Mesendoderm (in vitro differentiated cells): ENCODE results near the gene PPID.
"Not testable (repeated sequence)": the region's sequence is repeated elsewhere in the genome, so short reads cannot be mapped to it uniquely, and the experiment has no call there.

Experiments used
- DNase-seq: peaks from one replicate; pipeline ENCODE4 v3.0.0; 2013
- H2AK5ac ChIP-seq: 2 replicates; pipeline ENCODE4 v1.6.1; 2013; ENCODE audit warnings: low read length, inconsistent platforms
- H2BK120ac ChIP-seq: 2 replicates; pipeline ENCODE4 v1.6.1; 2013; ENCODE audit warnings: low read depth, mild to moderate bottlenecking, low read length, moderate library complexity, mixed read lengths
- H2BK15ac ChIP-seq: replicated peaks from 2 replicates; pipeline ENCODE4 v1.6.1; 2013; ENCODE audit warnings: low read depth, mild to moderate bottlenecking, moderate library complexity
- H2BK5ac ChIP-seq: 2 replicates; pipeline ENCODE4 v1.6.1; 2013; ENCODE audit warnings: low read length, inconsistent platforms
- H3K18ac ChIP-seq: 2 replicates; pipeline ENCODE4 v1.6.1; 2013; ENCODE audit warnings: mild to moderate bottlenecking, low read length, mixed read lengths
- H3K23ac ChIP-seq: one replicate; pipeline ENCODE4 v1.6.1; 2013; ENCODE audit warnings: low read length
- H3K27ac ChIP-seq: 2 replicates; pipeline ENCODE4 v1.5.1; 2013; ENCODE audit warnings: low read depth, mild to moderate bottlenecking, inconsistent platforms, low read length, moderate library complexity
- H3K27me3 ChIP-seq: 2 replicates; pipeline ENCODE4 v1.6.1; 2013; ENCODE audit warnings: low read length, control low read depth, mild to moderate bottlenecking, inconsistent platforms; ENCODE audit not compliant: insufficient read depth, poor library complexity
- H3K36me3 ChIP-seq: 2 replicates; pipeline ENCODE4 v1.6.1; 2013; ENCODE audit warnings: low read length, inconsistent platforms; ENCODE audit not compliant: control insufficient read depth, insufficient read depth
- H3K4ac ChIP-seq: one replicate; pipeline ENCODE4 v1.6.1; 2013; ENCODE audit warnings: low read depth, mild to moderate bottlenecking, low read length, moderate library complexity
- H3K4me1 ChIP-seq: 2 replicates; pipeline ENCODE4 v1.6.1; 2013; ENCODE audit warnings: low read depth, low read length, inconsistent platforms; ENCODE audit not compliant: control insufficient read depth
- H3K4me2 ChIP-seq: 2 replicates; pipeline ENCODE4 v1.6.1; 2013; ENCODE audit warnings: low read length
- H3K4me3 ChIP-seq: 2 replicates; pipeline ENCODE4 v1.5.1; 2013; ENCODE audit warnings: mild to moderate bottlenecking, low read length
- H3K56ac ChIP-seq: one replicate; pipeline ENCODE4 v1.6.1; 2013; ENCODE audit warnings: low read length
- H3K79me1 ChIP-seq: 2 replicates; pipeline ENCODE4 v1.6.1; 2013; ENCODE audit warnings: low read length, inconsistent platforms
- H3K79me2 ChIP-seq: 2 replicates; pipeline ENCODE4 v1.6.1; 2013; ENCODE audit warnings: mild to moderate bottlenecking, low read length; ENCODE audit not compliant: control insufficient read depth, insufficient read depth
- H3K9ac ChIP-seq: 2 replicates; pipeline ENCODE4 v1.6.1; 2013; ENCODE audit warnings: low read length, inconsistent platforms
- H4K5ac ChIP-seq: one replicate; pipeline ENCODE4 v1.6.1; 2013; ENCODE audit warnings: low read length
- H4K8ac ChIP-seq: one replicate; pipeline ENCODE4 v1.6.1; 2013; ENCODE audit warnings: low read depth, mild to moderate bottlenecking, control low read depth, low read length, moderate library complexity
- WGBS: extraction: QIAGEN DNeasy Blood & Tissue Kit; methylation state at CpG from one replicate; pipeline ENCODE4 v1.1.7; 2013; ENCODE audit warnings: low lambda C conversion rate, missing lambda C conversion rate; ENCODE audit not compliant: insufficient coverage; ENCODE audit errors: extremely low coverage; 5-methylcytosine and 5-hydroxymethylcytosine counted together

PPID gene

GRCh38 chr4:158767451-158767850, 44.3 kb upstream of the PPID start:
- WGBS, result no CpG with 5 or more reads among the region's 2 CpGs
- H3K9ac ChIP-seq, result no peak overlapping the region

GRCh38 chr4:158766434-158767044, 43.3 kb upstream of the PPID start:
- WGBS, result no CpG with 5 or more reads among the region's 6 CpGs
- H3K79me1 ChIP-seq, result no peaks in the 10 kb centered on the region
- DNase-seq, result no peak

More at GRCh38 chr4:158767451-158767850, 44.3 kb upstream of the PPID start:
- Histone ChIP-seq H3K23ac (no peak overlapping the region), H2BK5ac (no peak overlapping the region), H3K79me1 (no peaks in the 10 kb centered on the region), H3K18ac (no peak overlapping the region), H3K56ac (no peak overlapping the region), H2AK5ac (no peak overlapping the region), H2BK120ac (no peak overlapping the region), H3K79me2 (no peaks in the 10 kb centered on the region), H4K5ac (no peak overlapping the region), H3K4me1 (peaks cover 2% of the 10 kb centered on the region), H3K4me3 (no peak overlapping the region), H3K27me3 (no peaks in the 10 kb centered on the region), H3K27ac (no peak overlapping the region), H3K4ac (no peak overlapping the region), H4K8ac (no peak overlapping the region), H3K36me3 (no peaks in the 10 kb centered on the region), H3K4me2 (no peak overlapping the region), H2BK15ac (no peak overlapping the region)
- no peak for DNase-seq

GRCh38 chr4:158763462-158763861, 40.3 kb upstream of the PPID start:
- WGBS, result no CpG with 5 or more reads among the region's 2 CpGs
- no peak overlapping the region for H3K4me3 ChIP-seq
- H3K4me1 ChIP-seq, result no peaks in the 10 kb centered on the region
- no peaks in the 10 kb centered on the region for H3K79me1 ChIP-seq
- no peak overlapping the region for H3K56ac ChIP-seq
- no peak overlapping the region for H4K8ac ChIP-seq
- no peaks in the 10 kb centered on the region for H3K36me3 ChIP-seq
- no peak overlapping the region for H3K18ac ChIP-seq
- no peak overlapping the region for H2BK15ac ChIP-seq
- H3K27me3 ChIP-seq, result no peaks in the 10 kb centered on the region
- H3K23ac ChIP-seq, result no peak overlapping the region
- no peaks in the 10 kb centered on the region for H3K79me2 ChIP-seq
- no peak for DNase-seq
- H2AK5ac ChIP-seq, result no peak overlapping the region
- H2BK5ac ChIP-seq, result no peak overlapping the region
- no peak overlapping the region for H3K9ac ChIP-seq
- H3K4ac ChIP-seq, result no peak overlapping the region
- no peak overlapping the region for H2BK120ac ChIP-seq
- H3K27ac ChIP-seq, result no peak overlapping the region
- no peak overlapping the region for H3K4me2 ChIP-seq
- H4K5ac ChIP-seq, result no peak overlapping the region

More at GRCh38 chr4:158766434-158767044, 43.3 kb upstream of the PPID start:
- no peak overlapping the region for H3K27ac ChIP-seq
- H3K4me3 ChIP-seq, result no peak overlapping the region
- no peak overlapping the region for H3K4ac ChIP-seq
- no peak overlapping the region for H2BK15ac ChIP-seq
- no peaks in the 10 kb centered on the region for H3K27me3 ChIP-seq
- H3K36me3 ChIP-seq, result no peaks in the 10 kb centered on the region
- no peak overlapping the region for H3K18ac ChIP-seq
- H2BK120ac ChIP-seq, result no peak overlapping the region
- no peak overlapping the region for H2AK5ac ChIP-seq
- peaks cover 2% of the 10 kb centered on the region for H3K4me1 ChIP-seq
- H3K9ac ChIP-seq, result no peak overlapping the region
- no peaks in the 10 kb centered on the region for H3K79me2 ChIP-seq
- no peak overlapping the region for H3K4me2 ChIP-seq
- no peak overlapping the region for H3K23ac ChIP-seq
- no peak overlapping the region for H2BK5ac ChIP-seq
- H4K8ac ChIP-seq, result no peak overlapping the region
- H3K56ac ChIP-seq, result no peak overlapping the region
- no peak overlapping the region for H4K5ac ChIP-seq

- H2BK120ac ChIP-seq, result no peak overlapping the region
- H4K8ac ChIP-seq, result no peak overlapping the region
- H3K79me2 ChIP-seq, result no peaks in the 10 kb centered on the region
- no peak overlapping the region for H3K4me3 ChIP-seq
- no peak overlapping the region for H2AK5ac ChIP-seq
- no peak overlapping the region for H2BK5ac ChIP-seq
- H3K4me2 ChIP-seq, result no peak overlapping the region
- no peak overlapping the region for H3K23ac ChIP-seq
- no peak overlapping the region for H2BK15ac ChIP-seq
- no peaks in the 10 kb centered on the region for H3K4me1 ChIP-seq
- no peaks in the 10 kb centered on the region for H3K79me1 ChIP-seq
- no peak overlapping the region for H3K56ac ChIP-seq
- H3K27me3 ChIP-seq, result no peaks in the 10 kb centered on the region
- H3K4ac ChIP-seq, result no peak overlapping the region
- H3K27ac ChIP-seq, result no peak overlapping the region
- no CpG with 5 or more reads among the region's 4 CpGs for WGBS
- no peak overlapping the region for H3K18ac ChIP-seq
- H3K36me3 ChIP-seq, result no peaks in the 10 kb centered on the region
- H3K9ac ChIP-seq, result no peak overlapping the region
- no peak overlapping the region for H4K5ac ChIP-seq
- no peak for DNase-seq
These were observed 39.4 kb upstream of the PPID start for GRCh38 chr4:158762553-158762952.

GRCh38 chr4:158760866-158761265, 37.7 kb upstream of the PPID start:
- Histone ChIP-seq H3K36me3 (no peaks in the 10 kb centered on the region), H4K5ac (no peak overlapping the region), H3K18ac (no peak overlapping the region), H2BK120ac (no peak overlapping the region), H2AK5ac (no peak overlapping the region), H3K4me2 (no peak overlapping the region), H3K79me2 (no peaks in the 10 kb centered on the region), H3K4me1 (no peaks in the 10 kb centered on the region), H3K79me1 (no peaks in the 10 kb centered on the region), H3K23ac (no peak overlapping the region), H3K4me3 (no peak overlapping the region), H3K56ac (no peak overlapping the region), H2BK15ac (no peak overlapping the region), H3K27me3 (no peaks in the 10 kb centered on the region), H3K27ac (no peak overlapping the region), H3K9ac (no peak overlapping the region), H3K4ac (no peak overlapping the region), H2BK5ac (no peak overlapping the region), H4K8ac (no peak overlapping the region)
- no peak for DNase-seq
- WGBS, result no CpG with 5 or more reads among the region's 4 CpGs

GRCh38 chr4:158759539-158759938, 36.3 kb upstream of the PPID start:
- H2AK5ac ChIP-seq, H3K79me2 ChIP-seq, H3K27ac ChIP-seq, H3K9ac ChIP-seq, H3K4me1 ChIP-seq, H2BK120ac ChIP-seq, H3K18ac ChIP-seq, DNase-seq, H3K4ac ChIP-seq, H4K5ac ChIP-seq, H3K79me1 ChIP-seq, H4K8ac ChIP-seq, H3K4me2 ChIP-seq, H2BK15ac ChIP-seq, H3K23ac ChIP-seq, H3K36me3 ChIP-seq, H3K4me3 ChIP-seq, H3K27me3 ChIP-seq, H2BK5ac ChIP-seq, H3K56ac ChIP-seq: not testable (repeated sequence)
- no CpG with 5 or more reads among the region's 20 CpGs for WGBS
